ENCODE data around the gene UBTD1.

Gene UBTD1

GRCh38 chr10:97542169-97543024 is 43.7 kb downstream of the UBTD1 start:
- no peak for DNase-seq (ENCODE audit: low spot score)
- H2BK12ac ChIP-seq (ENCODE audit: low read length): no peak overlapping the region
- peak overlapping the region; percentile 33 for H2BK120ac ChIP-seq (ENCODE audit: low read depth, low read length)
- H3K36me3 ChIP-seq (replicated peaks in 1 of 2; ENCODE audit: control insufficient read depth in 2 of 2, insufficient read depth in 2 of 2, low read length in 2 of 2): no peaks in the 10 kb centered on the region
- peak overlapping the region; percentile 86 for H3K27ac ChIP-seq (replicated peaks; ENCODE audit: low read length)
- H4K91ac ChIP-seq (ENCODE audit: low read depth, low read length, poor library complexity): peak overlapping the region; percentile 86
- peak overlapping the region; percentile 69 for H2BK5ac ChIP-seq (ENCODE audit: low read length)
- H3K9me3 ChIP-seq (replicated peaks in 1 of 2; ENCODE audit: control insufficient read depth in 2 of 2, insufficient read depth in 1 of 2, low read depth in 1 of 2, low read length in 2 of 2): no peaks in the 10 kb centered on the region
- no peak overlapping the region for H3K9ac ChIP-seq (ENCODE audit: low read depth, low read length, poor library complexity)
- H3K18ac ChIP-seq (ENCODE audit: low read length): peak overlapping the region; percentile 88
- H4K8ac ChIP-seq (ENCODE audit: low read depth, low read length): no peak overlapping the region
- no peak overlapping the region for H3K4me2 ChIP-seq (ENCODE audit: insufficient read depth, low read length, poor library complexity, severe bottlenecking)
- no peaks in the 10 kb centered on the region for H3K27me3 ChIP-seq (ENCODE audit: control insufficient read depth in 3 of 3, insufficient read depth in 3 of 3, low read depth in 1 of 3, low read length in 3 of 3)
- peak overlapping the region; percentile 29 for H3K23ac ChIP-seq (ENCODE audit: low read depth, low read length, poor library complexity)
- no peaks in the 10 kb centered on the region for H3K79me1 ChIP-seq (ENCODE audit: low read depth, low read length)
- no peak overlapping the region for H3K14ac ChIP-seq (ENCODE audit: low read length)
- WGBS, 2 donors (ENCODE audit: extremely low coverage in 2 of 2, insufficient read length in 2 of 2, insufficient replicate concordance in 1 of 2): no CpG with 5 or more reads among the region's 9 CpGs
- no peak overlapping the region for H3K4me3 ChIP-seq (ENCODE audit: low read length in 2 of 2)
- H3K4me1 ChIP-seq (ENCODE audit: control insufficient read depth in 2 of 2, insufficient read depth in 1 of 2, low read depth in 1 of 2, low read length in 2 of 2): peaks cover 22 to 26% of the 10 kb centered on the region in 2 donors
- H2AFZ ChIP-seq (ENCODE audit: low read length): peak overlapping the region; percentile 63
- H3K4ac ChIP-seq (ENCODE audit: low read length): no peak overlapping the region
- H2AK5ac ChIP-seq (ENCODE audit: low read depth, low read length): peak overlapping the region; percentile 36
- peak overlapping the region; percentile 69 for H2BK15ac ChIP-seq (ENCODE audit: low read length)

GRCh38 chr10:97543025-97543546 is 44.4 kb downstream of the UBTD1 start:
- peak overlapping the region; percentile 69 for H2BK15ac ChIP-seq (ENCODE audit: low read length)
- peak overlapping the region; percentile 22 for H3K18ac ChIP-seq (ENCODE audit: low read length)
- H2BK5ac ChIP-seq (ENCODE audit: low read length): no peak overlapping the region
- no peak overlapping the region for H2BK12ac ChIP-seq (ENCODE audit: low read length)
- H3K27me3 ChIP-seq (ENCODE audit: control insufficient read depth in 3 of 3, insufficient read depth in 3 of 3, low read depth in 1 of 3, low read length in 3 of 3): no peaks in the 10 kb centered on the region
- H3K14ac ChIP-seq (ENCODE audit: low read length): no peak overlapping the region
- DNase-seq (ENCODE audit: low spot score): no peak
- no peak overlapping the region for H3K23ac ChIP-seq (ENCODE audit: low read depth, low read length, poor library complexity)
- H3K4ac ChIP-seq (ENCODE audit: low read length): peak overlapping the region; percentile 2
- H3K36me3 ChIP-seq (replicated peaks in 1 of 2; ENCODE audit: control insufficient read depth in 2 of 2, insufficient read depth in 2 of 2, low read length in 2 of 2): no peaks in the 10 kb centered on the region
- peak overlapping the region; percentile 33 for H2BK120ac ChIP-seq (ENCODE audit: low read depth, low read length)
- H3K9ac ChIP-seq (ENCODE audit: low read depth, low read length, poor library complexity): peak overlapping the region; percentile 17
- H3K4me1 ChIP-seq (ENCODE audit: control insufficient read depth in 2 of 2, insufficient read depth in 1 of 2, low read depth in 1 of 2, low read length in 2 of 2): peaks cover 25 to 26% of the 10 kb centered on the region in 2 donors
- no peaks in the 10 kb centered on the region for H3K79me1 ChIP-seq (ENCODE audit: low read depth, low read length)
- H4K8ac ChIP-seq (ENCODE audit: low read depth, low read length): no peak overlapping the region
- peak overlapping the region; percentile 36 for H2AK5ac ChIP-seq (ENCODE audit: low read depth, low read length)
- peak overlapping the region; percentile 86 for H3K27ac ChIP-seq (replicated peaks; ENCODE audit: low read length)
- peak overlapping the region; percentile 63 for H2AFZ ChIP-seq (ENCODE audit: low read length)
- H3K9me3 ChIP-seq (replicated peaks in 1 of 2; ENCODE audit: control insufficient read depth in 2 of 2, insufficient read depth in 1 of 2, low read depth in 1 of 2, low read length in 2 of 2): no peaks in the 10 kb centered on the region
- H4K91ac ChIP-seq (ENCODE audit: low read depth, low read length, poor library complexity): no peak overlapping the region
- no CpG with 5 or more reads among the region's 10 CpGs for WGBS, 2 donors (ENCODE audit: extremely low coverage in 2 of 2, insufficient read length in 2 of 2, insufficient replicate concordance in 1 of 2)
- H3K4me3 ChIP-seq (ENCODE audit: low read length in 2 of 2): no peak overlapping the region
- no peak overlapping the region for H3K4me2 ChIP-seq (ENCODE audit: insufficient read depth, low read length, poor library complexity, severe bottlenecking)

- no peak overlapping the region for H4K91ac ChIP-seq (ENCODE audit: low read depth, low read length, poor library complexity)
- H3K27me3 ChIP-seq (ENCODE audit: control insufficient read depth in 3 of 3, insufficient read depth in 3 of 3, low read depth in 1 of 3, low read length in 3 of 3): no peaks in the 10 kb centered on the region
- H3K9me3 ChIP-seq (replicated peaks in 1 of 2; ENCODE audit: control insufficient read depth in 2 of 2, insufficient read depth in 1 of 2, low read depth in 1 of 2, low read length in 2 of 2): no peaks in the 10 kb centered on the region
- no peak overlapping the region for H2BK120ac ChIP-seq (ENCODE audit: low read depth, low read length)
- peaks cover 39 to 42% of the 10 kb centered on the region in 2 donors for H3K4me1 ChIP-seq (ENCODE audit: control insufficient read depth in 2 of 2, insufficient read depth in 1 of 2, low read depth in 1 of 2, low read length in 2 of 2)
- no peaks in the 10 kb centered on the region for H3K36me3 ChIP-seq (replicated peaks in 1 of 2; ENCODE audit: control insufficient read depth in 2 of 2, insufficient read depth in 2 of 2, low read length in 2 of 2)
- no peak overlapping the region for H3K27ac ChIP-seq (replicated peaks; ENCODE audit: low read length)
- H3K9ac ChIP-seq (ENCODE audit: low read depth, low read length, poor library complexity): no peak overlapping the region
- no peak overlapping the region for H3K23ac ChIP-seq (ENCODE audit: low read depth, low read length, poor library complexity)
- H3K79me1 ChIP-seq (ENCODE audit: low read depth, low read length): no peaks in the 10 kb centered on the region
- H2AFZ ChIP-seq (ENCODE audit: low read length): no peak overlapping the region
- H2BK15ac ChIP-seq (ENCODE audit: low read length): no peak overlapping the region
- H4K8ac ChIP-seq (ENCODE audit: low read depth, low read length): no peak overlapping the region
- no peak for DNase-seq (ENCODE audit: low spot score)
- no peak overlapping the region for H3K4ac ChIP-seq (ENCODE audit: low read length)
- WGBS, 2 donors (ENCODE audit: extremely low coverage in 2 of 2, insufficient read length in 2 of 2, insufficient replicate concordance in 1 of 2): no CpG with 5 or more reads among the region's 18 CpGs
- H3K14ac ChIP-seq (ENCODE audit: low read length): no peak overlapping the region
- H3K4me3 ChIP-seq (ENCODE audit: low read length in 2 of 2): no peak overlapping the region
- H3K18ac ChIP-seq (ENCODE audit: low read length): no peak overlapping the region
- H3K4me2 ChIP-seq (ENCODE audit: insufficient read depth, low read length, poor library complexity, severe bottlenecking): no peak overlapping the region
- peak overlapping the region; percentile 20 for H2AK5ac ChIP-seq (ENCODE audit: low read depth, low read length)
- no peak overlapping the region for H2BK5ac ChIP-seq (ENCODE audit: low read length)
- H2BK12ac ChIP-seq (ENCODE audit: low read length): no peak overlapping the region
These were observed 47.9 kb downstream of the UBTD1 start for GRCh38 chr10:97546456-97547270.

- no CpG with 5 or more reads among the region's 4 CpGs for WGBS, 2 donors (ENCODE audit: extremely low coverage in 2 of 2, insufficient read length in 2 of 2, insufficient replicate concordance in 1 of 2)
These were observed 48.5 kb downstream of the UBTD1 start for GRCh38 chr10:97547271-97547600.

More at GRCh38 chr10:97547271-97547600, 48.5 kb downstream of the UBTD1 start:
- no peak overlapping the region for H3K9ac ChIP-seq (ENCODE audit: low read depth, low read length, poor library complexity)
- no peak overlapping the region for H3K27ac ChIP-seq (replicated peaks; ENCODE audit: low read length)
- no peak for DNase-seq (ENCODE audit: low spot score)
- peaks cover 35 to 38% of the 10 kb centered on the region in 2 donors for H3K4me1 ChIP-seq (ENCODE audit: control insufficient read depth in 2 of 2, insufficient read depth in 1 of 2, low read depth in 1 of 2, low read length in 2 of 2)
- no peak overlapping the region for H2BK120ac ChIP-seq (ENCODE audit: low read depth, low read length)
- no peaks in the 10 kb centered on the region for H3K36me3 ChIP-seq (replicated peaks in 1 of 2; ENCODE audit: control insufficient read depth in 2 of 2, insufficient read depth in 2 of 2, low read length in 2 of 2)
- no peaks in the 10 kb centered on the region for H3K27me3 ChIP-seq (ENCODE audit: control insufficient read depth in 3 of 3, insufficient read depth in 3 of 3, low read depth in 1 of 3, low read length in 3 of 3)
- H3K14ac ChIP-seq (ENCODE audit: low read length): no peak overlapping the region
- no peak overlapping the region for H4K91ac ChIP-seq (ENCODE audit: low read depth, low read length, poor library complexity)
- no peaks in the 10 kb centered on the region for H3K9me3 ChIP-seq (replicated peaks in 1 of 2; ENCODE audit: control insufficient read depth in 2 of 2, insufficient read depth in 1 of 2, low read depth in 1 of 2, low read length in 2 of 2)
- H2BK5ac ChIP-seq (ENCODE audit: low read length): no peak overlapping the region
- H3K18ac ChIP-seq (ENCODE audit: low read length): no peak overlapping the region
- no peak overlapping the region for H3K4me3 ChIP-seq (ENCODE audit: low read length in 2 of 2)
- peak overlapping the region; percentile 20 for H2AK5ac ChIP-seq (ENCODE audit: low read depth, low read length)
- H2AFZ ChIP-seq (ENCODE audit: low read length): no peak overlapping the region
- H3K4me2 ChIP-seq (ENCODE audit: insufficient read depth, low read length, poor library complexity, severe bottlenecking): no peak overlapping the region
- no peak overlapping the region for H2BK12ac ChIP-seq (ENCODE audit: low read length)
- H3K4ac ChIP-seq (ENCODE audit: low read length): no peak overlapping the region
- H2BK15ac ChIP-seq (ENCODE audit: low read length): no peak overlapping the region
- no peak overlapping the region for H4K8ac ChIP-seq (ENCODE audit: low read depth, low read length)
- no peaks in the 10 kb centered on the region for H3K79me1 ChIP-seq (ENCODE audit: low read depth, low read length)
- no peak overlapping the region for H3K23ac ChIP-seq (ENCODE audit: low read depth, low read length, poor library complexity)
